GM21619 (cell line): Measurements from ENCODE around the gene CST3.
"Not testable (repeated sequence)": the region's sequence is repeated elsewhere in the genome, so short reads cannot be mapped to it uniquely, and the experiment has no call there.

Experiments
- ATAC-seq: cut with Tn5 transposase; IDR thresholded peaks from one replicate; pipeline ENCODE4 v1.9.1; 2021; ENCODE audit not compliant: unreplicated experiment

The CST3 gene

DNA sequence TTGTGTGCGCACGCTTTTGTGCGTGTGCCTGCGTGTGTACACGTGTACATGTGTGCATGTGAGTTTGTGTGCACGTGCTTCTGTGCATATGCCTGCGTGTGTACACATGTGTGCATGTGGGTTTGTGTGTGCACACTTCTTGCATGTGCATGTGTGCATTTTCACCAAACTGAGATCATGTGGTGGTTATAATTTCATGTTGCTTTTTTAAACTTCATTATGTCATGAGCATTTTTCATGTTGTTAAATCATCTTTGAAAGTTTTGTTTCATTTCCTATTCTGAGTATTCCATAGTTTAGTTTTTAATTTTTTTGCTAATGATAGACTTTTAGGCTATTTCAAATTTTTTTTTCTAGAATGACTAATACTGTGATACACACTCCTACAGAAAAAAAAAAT, 6.4 kb upstream of the CST3 start:
- no peak for ATAC-seq

DNA sequence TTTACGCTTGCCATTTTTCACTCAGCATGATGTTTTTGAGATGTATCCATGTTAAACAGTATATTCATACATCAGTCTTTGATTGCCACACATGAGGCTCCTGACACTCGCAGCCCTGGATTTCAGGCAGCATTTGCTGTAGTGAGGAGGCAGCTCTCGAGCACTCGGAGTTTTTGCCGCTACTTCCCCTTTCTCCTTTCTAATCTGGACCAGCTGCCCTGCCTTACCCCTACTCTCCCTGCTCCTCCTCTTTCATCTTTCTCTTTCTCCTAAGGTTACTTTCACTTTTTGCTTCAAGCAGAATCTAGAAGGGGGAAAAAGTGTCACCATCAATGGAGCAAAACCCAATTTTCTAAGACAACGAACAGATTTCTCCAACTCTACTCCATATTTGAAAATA, 5.9 kb upstream of the CST3 start:
- no peak for ATAC-seq

DNA sequence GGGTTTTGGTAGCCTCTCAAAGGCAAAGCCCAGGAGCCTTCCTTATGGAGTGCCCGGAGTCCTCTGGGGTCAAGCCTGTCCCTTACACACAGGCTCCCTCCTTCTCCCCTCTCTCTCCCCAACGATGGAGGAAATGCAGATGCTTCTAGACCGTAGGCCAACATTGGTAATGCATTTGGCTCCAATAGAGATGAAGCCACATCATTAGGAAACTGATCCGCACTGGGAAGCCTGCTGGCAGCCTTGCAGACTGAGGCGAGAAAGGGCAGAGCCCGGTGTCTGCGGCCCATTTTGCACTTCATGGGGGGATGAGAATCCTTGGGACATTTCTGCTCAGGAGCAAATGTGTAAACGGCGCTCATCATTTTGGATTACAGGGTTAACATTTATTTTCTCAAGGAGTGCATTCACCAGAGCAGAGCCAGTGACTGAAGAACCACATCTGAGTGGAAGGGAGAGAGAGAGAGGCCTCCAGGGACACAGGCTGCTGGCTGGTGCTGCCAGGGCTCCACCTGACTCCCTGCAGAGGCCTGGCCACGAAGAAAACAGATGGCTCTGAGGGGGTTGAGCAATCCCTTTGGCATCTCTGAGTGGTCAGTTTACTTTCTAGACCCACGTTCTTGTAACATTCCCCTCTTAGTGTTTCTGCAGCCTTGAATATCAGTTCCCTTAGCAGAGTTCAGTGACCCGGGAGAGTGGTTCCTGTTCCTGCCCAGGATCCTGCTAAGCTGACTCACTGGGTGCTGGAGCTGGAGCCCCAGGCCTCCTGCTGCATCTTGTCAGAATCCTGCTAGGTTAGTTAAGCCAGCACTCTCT, 4.4 kb upstream of the CST3 start:
- ATAC-seq = no peak

DNA sequence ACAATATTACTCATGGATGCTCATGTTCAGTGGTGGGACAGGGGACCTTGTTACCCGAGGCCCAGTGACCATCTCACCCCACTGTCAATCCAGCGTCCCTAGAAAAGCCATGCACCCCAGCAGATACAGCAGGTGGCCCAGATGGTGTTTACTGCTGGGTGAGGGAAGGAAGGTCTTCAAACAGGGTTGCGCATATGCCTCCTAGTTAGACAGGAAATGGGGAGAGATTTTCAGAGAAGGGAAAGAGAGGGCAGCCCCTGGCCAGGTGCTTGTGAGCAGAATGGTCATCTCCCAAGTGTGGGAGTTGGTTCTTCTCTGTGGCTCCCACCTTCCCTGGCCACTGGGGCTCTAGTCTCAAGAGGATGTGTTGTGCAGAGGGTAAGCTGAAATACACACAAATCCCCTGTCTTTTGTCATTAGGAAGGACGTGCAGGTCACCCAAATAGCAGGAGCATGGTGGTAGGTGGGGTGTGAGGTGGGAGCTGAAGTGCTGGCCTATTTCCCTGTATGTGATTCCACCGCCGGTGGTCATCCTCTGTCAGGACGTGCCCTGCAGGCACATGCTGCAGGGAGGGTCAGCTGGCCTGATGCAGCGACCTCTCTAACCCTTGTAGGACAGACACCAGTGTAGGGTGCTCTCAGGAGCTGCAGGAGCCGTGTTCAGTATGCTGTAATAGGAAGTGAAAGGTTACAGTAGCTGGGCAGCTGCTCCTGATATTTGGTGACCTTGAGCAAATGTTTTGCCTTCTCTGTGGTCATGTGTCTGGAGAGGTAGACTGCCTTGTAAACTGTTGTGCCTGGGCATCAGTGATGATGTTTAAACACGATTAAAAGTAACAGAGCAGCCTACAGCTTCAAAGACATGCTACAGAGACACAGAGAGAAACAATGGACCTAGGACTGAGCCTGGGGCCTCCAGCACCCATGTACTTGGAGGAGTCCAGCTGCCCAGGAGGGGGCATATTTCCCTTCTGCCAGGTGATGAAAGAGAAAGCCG, 3.2 kb upstream of the CST3 start:
- no peak for ATAC-seq

DNA sequence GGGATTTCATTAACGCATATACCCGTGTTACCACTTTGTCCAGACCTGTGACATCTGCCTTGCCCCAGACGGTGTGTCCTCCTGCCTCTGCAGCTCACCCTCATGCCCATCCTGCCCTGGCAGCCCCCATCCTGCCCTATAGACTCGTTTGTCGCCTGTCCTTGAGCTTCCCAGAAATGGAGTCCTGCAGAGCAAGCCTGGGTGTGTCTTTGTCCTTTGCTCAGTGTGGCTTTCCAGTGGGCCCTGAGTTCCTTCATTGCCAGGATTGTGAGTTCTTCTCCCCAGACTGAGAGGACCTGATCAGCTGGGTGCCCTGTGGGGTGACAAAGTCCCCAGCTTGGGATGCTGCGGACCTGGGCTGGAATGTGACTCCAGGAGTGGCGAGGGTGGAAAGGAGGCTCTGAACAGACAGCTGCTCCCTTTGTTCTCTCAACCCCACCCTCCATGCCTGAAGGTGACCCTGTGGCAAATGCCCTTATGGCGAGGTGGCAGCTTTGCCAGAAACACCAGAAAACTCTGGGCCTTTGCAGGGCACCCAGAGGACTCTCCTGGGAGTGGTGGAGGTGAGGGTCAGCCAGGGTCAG, 2.4 kb upstream of the CST3 start:
- ATAC-seq = no peak

DNA sequence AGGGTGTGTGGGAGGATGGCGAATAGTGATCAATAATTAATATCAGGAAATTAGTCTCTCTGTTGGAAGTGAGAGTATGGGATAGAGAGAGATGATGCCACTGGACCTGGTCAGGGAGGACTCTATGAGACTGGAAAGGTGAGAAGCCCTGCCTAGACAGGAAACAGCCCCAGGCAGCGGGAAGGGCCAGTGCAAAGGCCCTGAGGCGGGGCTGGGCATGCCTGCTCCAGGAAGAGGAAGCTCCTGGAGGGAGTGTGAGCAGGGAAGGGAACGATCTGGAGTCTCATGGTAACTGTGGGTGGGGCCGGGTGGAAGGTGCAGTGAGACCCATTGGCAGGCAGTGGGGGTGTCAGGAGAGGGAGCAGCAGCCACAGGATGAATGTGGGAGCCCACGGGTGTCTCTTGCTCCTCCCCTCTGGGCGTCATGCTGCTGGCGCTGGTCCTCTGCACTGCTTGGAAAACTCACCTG, 1.8 kb upstream of the CST3 start:
- no peak for ATAC-seq

DNA sequence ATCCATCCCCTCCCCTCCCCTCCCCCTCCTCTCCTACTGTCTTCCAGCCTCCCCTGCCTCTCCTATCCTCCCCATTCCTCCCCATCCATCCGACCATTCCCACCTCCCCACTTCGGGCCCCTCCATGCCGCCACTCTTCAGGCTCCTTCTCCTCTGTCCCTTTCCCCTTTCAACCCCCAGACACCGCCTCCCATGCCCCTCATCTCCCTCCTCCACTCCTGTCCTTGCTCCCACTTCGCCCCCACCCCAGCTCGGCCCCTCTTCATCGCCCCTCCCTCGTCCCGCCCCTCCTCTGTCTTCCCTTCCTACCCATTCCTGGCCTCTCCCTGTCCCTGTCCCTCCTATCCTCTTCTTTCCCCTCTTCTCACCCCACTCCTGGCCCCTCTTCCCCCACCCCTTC, 554 bp upstream of the CST3 start:
- no peak for ATAC-seq

DNA sequence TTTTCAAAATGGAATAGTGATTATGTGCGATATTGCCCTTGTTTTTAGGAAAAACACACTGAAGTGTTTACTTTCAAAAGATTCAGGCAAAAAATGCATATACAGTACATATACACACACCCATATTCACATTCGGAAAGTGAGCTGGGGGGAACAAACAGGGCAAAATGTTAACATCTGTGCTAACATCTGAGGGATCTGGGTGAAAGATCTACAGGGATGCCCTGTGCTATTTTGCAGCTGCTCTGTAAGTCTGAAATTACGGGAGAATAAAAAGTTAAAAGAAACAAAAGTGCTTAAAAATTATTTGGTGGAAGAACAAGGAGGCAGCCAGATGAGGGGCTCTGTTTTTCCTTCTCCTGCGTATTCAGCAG, 860 bp downstream of the CST3 start:
- no peak for ATAC-seq

DNA sequence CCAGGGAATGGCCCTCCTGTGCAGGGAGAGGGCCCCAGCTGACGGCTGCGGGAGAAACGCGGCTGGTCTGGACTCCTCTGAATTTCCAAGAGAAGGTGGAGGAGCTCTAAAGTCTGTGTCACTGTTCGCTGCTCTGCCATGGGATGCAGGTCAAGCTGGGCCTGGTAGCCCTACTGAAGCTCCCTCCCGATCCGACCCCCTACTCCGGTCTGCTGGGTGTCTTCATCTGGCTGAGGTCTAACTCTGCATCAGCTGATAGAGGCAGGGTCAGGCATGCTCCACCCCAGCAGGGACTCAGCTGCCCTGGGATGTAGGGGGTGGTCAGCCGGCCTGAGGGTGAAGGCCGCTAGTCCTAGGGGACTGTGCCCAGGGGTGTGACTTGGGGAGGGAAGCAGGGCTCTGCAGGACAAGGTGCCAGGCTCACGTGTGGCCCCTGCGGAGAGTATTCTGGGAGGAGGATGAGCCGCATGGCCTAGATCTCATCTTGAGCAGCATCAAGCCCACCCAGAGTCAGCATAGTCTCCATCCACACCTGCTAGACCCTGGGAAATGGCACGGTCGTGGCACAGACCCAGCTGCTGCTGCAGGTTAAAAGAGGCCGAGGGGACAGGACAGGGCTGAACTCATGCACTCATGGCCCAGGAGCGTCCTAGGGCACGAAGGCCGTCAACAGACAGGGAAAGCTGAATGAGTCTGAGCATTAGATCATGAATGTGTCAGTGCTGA, 1.4 kb downstream of the CST3 start:
- no peak for ATAC-seq

DNA sequence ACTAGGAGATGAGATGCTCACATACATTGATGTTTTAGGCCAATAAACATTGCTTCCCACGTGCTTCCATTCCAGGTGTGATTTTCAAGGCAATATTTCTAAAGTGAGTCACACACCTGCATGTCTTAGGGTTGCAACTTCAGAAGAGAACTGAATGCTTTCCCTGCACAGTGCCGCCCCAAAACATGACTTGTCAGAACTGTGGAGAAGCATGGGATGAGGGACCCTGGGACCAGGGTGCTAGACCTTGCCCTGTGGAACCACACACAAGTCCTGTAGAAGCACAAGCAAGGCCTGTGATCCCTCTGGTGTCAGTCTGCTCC, 2.0 kb downstream of the CST3 start:
- not testable (repeated sequence) for ATAC-seq

DNA sequence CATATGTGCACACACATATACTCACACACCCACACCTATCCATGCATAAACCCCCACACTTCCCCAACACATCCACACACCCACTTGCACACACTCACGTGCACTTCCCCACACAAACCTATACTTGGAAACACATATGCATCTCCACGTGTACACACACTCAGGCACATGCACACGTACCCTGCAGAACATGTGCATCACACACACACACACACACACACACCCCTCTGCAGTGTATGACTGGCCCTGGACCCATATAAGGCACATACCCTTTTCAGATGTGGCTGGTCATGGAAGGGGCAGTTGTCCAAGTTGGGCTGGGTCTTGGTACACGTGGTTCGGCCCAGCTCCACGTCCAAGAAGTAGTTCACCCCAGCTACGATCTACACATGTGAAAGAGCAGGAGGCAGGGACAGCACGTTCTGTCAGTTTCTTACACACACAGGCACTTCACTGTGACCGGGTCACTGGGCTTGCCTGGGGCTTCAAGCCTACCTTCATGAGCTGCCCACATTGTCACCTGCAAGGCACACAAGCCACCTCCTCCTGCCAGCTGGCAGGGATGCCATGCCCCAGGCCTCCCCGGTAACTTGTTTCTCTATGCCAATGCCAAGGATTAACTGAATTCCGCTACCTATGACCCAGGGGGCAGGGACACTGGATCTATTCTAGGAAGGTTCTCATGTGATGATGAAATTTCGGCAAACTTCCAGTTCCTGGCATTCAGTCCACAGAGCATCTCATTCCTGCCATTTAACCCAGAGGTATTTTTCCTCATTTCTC, 2.6 kb downstream of the CST3 start:
- no peak for ATAC-seq

DNA sequence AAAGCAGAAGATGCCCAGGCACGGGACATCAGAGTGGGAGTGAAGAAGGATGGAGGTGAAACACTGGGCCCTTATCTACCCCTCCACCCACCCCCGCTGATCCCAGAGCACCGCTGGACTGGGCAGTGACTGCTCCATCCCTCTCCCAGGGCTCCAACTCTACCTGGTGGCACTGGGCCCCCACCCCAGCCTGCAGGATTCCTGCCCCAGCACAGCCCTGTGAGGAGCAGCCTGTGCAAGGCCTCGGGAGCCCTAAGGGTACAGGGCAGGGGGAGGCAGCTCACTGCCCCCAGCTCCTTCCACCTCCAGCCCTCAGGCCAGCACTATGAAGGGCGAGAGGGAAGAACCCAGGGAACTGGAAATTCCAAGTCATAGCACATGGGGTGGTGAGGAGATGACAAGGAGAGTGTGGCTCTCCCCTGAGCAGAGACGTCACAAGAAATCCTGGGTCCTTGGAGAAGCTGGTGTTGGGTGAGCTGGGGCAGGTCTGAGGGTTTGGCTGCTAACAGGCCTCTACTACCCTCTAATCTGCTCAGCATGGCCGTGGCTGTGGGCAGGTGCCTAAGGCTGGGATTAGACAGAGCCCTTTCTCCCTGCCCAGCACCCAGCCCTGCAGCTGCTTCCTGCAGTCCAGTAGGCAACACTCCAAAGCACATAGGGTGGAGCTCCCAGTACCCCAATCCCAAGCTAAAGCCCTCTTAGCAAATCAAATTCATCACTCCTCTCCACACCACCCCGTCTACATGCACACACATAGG, 3.5 kb downstream of the CST3 start:
- ATAC-seq = no peak

DNA sequence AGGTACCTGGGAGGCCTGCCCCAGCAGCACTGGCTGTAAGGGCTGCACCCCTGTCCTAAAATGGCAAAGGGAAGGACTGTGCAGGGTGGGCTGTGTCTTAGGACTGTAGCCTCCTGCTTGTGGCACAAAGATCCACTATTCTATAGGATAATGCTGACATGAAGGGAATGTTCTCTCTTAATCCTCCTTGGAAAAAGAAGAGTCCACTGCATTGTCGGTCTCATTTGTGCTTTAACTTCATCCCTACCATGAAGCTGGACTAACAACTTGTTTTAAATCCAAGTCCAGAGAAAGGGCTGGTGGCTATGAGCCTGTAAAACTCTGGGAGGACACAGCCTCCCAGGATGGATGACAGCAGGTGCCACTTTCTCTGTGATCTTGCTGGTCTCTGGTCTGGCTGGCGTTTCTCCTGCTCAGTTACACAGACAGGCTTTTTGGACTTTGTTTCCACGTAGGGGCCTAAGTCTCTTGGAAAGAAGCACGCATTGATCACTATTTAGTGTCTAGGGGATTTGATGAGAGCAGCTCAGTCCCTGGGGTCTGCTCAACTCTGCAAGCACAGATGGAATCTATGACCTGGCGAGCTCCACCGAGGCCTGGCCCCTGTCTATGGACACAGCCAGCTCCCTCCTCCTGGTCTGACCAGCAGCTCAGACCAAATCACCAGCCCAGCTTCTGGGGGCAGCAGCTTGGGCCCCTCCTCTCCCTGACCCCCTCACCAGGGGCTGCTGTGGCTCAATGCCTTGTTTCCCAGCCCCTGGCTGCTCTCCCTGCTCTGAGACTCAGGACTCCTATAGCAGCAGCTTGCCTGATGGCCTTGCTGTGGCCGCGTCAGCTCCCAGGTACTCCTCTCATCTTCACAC, 4.8 kb downstream of the CST3 start:
- no peak for ATAC-seq

DNA sequence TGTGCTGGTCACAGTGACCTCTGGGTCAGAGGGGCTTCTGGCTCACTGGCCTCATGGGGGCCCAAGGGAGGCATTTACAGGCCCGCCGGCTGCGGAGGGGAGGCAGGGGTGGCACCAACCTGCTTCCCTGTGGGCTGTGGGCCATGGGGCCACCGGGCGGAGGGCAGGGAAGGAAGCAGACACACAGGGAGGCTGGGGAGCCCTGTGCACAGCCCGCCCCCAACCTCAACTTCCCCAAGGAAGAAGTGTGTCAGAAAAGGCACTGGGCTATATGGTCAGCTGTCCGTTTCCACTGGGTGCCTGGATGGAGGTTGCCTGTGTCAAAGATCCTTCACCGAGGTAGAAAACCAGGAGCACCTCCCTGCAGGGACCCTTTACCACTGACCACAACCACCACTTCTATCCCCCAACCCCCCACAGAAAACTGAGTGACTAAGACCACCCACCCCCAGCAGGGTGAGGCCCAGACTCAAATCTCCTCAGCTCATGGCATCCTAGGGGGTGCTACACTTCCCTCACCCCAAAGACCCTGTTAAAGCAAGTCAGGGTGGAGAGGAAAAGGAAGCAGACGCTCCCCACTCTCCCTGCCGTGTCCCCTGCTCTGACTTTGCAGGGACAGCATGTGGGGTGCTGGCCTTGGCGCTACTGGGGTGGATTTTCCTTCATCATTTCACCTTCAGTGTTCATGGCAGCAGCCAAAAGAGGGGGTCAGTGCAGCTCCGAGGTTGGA, 5.6 kb downstream of the CST3 start:
- ATAC-seq = no peak

DNA sequence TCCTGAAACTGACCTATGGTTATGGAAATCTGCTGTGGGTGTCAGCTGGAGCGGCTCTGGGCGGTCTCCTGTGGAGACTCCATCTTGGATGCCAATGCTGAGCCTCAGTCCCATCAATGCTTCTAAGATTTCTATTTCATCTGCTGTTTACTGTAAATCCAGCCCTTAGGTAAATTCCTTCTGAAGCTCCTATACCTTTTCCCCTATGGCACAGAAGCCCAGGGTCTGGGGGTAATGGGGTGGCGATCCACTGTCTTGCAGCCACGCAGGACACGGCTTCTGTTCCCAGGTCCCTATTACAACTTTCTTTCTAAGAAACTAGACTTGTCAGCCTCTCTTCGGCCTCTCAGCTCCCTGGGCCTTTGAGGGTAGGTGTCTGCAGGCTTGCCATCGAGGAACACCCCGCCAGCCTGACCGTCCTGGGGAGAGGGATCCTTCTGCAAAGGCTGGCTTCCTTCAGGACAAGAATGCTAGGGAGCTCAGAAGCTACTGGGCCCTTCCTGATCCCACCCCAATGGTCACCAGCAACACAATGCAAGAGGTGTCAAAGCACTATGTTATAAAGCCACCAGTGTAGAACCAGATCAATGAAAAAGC, 6.4 kb downstream of the CST3 start:
- no peak for ATAC-seq

DNA sequence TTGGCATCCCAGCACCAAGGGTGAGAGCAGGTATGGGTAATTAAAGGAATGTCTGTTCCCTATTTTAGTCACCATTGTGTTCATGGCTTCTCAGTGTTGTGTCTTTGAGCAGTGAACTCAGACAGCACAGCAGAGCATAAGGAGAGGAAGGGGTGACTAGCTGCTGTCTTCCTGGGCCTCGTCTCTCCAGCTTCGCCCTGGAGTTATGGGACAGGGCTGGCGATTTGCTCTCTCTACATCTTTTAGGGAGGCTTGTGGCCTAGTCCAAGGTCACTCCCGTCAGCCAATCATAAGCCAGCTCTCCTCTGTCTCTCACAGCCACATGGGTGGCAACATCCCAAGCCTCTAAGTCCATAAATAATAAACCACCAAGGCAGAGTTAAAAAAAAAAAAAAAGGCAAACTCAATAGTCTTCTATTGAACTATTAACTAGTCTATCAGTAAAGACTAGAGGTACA, 7.3 kb downstream of the CST3 start:
- ATAC-seq = no peak

DNA sequence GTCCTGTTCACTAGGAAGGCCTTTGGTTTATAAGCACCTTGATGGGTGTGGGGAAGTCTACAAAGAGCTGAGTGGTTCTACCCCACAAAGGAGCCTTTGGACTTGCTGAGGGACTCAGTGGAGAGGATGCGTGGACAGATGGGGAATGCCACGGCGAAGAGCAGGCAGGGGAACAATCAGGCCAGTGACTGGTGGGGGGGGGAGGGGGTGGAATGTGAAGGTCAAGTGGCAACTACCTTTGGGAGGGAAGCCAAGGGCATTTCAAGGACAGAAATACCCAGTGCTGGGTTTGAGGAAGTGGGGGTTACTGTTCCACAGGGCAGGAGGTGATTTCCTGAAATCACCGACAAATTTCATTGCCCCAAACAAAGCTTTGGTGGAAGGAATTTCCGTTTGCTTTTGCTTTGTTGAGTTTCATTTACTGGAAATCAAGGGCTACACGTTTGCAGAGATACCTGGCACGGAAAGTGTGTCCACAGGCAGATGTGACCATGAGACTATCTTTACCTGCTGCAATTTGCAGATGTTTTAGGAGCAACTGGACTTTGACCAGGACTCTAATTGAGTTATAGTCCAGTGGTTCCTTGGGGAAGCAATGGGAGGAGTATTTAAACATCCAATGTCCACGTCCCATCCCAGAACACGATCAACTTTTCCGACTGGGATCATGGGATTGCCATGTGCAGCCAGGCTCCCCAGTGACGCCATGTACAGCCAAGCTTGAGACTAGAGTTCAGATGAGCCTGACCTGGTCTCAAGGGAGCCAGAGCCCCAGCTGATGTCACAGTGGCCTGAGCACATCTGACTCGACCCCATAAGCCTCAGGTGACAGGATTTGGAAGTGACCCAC, 8.0 kb downstream of the CST3 start:
- no peak for ATAC-seq
